ENCODE measurements around the gene BLOC1S4.
"Not testable (repeated sequence)": the region's sequence is repeated elsewhere in the genome, so short reads cannot be mapped to it uniquely, and the experiment has no call there.

Gene BLOC1S4

DNA sequence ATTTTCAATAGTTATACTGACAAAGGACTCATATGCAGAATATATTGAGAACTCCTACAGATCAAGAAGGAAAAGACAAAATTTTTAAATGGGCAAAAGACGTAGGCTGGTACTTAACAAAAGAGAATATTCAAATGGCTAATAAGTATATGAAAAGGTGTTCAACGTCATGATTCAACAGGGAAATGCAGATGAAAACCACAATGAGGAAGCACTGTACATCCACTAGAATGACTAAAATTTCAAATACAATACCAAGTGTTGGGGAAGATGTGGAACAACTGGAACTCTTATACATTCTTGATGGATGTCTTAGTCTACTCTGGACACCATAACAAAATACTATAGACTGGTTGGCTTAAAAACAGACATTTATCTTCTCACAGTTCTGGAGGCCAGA lies 5.0 kb upstream of the BLOC1S4 start:
- no peak overlapping the region for H3K4me3 ChIP-seq (ENCODE audit: low read depth, low read length)
- no peak for DNase-seq (ENCODE audit: low read depth)

DNA sequence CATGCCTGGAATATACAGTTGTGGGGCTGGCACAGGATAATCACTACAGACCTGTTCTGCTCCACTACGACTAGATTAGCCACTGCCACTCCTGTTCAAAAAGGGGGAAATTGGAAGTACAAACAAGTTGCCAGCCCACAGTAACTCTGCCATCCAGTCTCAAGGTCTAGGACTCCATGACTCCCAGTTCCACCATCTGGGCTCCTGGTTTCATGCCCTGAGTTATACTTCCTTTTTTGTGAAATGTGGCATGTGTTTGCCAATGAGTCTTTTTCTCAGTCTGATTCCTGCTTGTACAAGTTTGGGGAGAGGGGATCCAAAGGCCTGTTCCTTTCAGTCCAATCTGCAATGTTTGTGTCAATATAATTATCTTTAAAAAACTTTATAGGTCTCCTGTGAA lies 1.0 kb upstream of the BLOC1S4 start:
- DNase-seq (ENCODE audit: low read depth), result no peak

GRCh38 chr4:6715704-6716017 lies 313 bp upstream of the BLOC1S4 start:
- peak overlapping the region; percentile 74 for H3K4me3 ChIP-seq (ENCODE audit: low read depth, low read length)
- no peak for DNase-seq (ENCODE audit: low read depth)

More for the DNA sequence above, 1.0 kb upstream of the BLOC1S4 start:
- H3K4me3 ChIP-seq (ENCODE audit: low read depth, low read length), result no peak overlapping the region

- peak overlapping the region; percentile 74 for H3K4me3 ChIP-seq (ENCODE audit: low read depth, low read length)
- no peak for DNase-seq (ENCODE audit: low read depth)
Observed at GRCh38 chr4:6716958-6717655, 1.1 kb downstream of the BLOC1S4 start.

- no peak overlapping the region for H3K4me3 ChIP-seq (ENCODE audit: low read depth, low read length)
- no peak for DNase-seq (ENCODE audit: low read depth)
Observed at GRCh38 chr4:6718932-6719610, 3.1 kb downstream of the BLOC1S4 start.

- H3K4me3 ChIP-seq (ENCODE audit: low read depth, low read length), result no peak overlapping the region
- DNase-seq (ENCODE audit: low read depth), result no peak
Observed at GRCh38 chr4:6719611-6720179, 3.7 kb downstream of the BLOC1S4 start.

GRCh38 chr4:6720202-6720699 lies 4.3 kb downstream of the BLOC1S4 start:
- no peak for DNase-seq (ENCODE audit: low read depth)

DNA sequence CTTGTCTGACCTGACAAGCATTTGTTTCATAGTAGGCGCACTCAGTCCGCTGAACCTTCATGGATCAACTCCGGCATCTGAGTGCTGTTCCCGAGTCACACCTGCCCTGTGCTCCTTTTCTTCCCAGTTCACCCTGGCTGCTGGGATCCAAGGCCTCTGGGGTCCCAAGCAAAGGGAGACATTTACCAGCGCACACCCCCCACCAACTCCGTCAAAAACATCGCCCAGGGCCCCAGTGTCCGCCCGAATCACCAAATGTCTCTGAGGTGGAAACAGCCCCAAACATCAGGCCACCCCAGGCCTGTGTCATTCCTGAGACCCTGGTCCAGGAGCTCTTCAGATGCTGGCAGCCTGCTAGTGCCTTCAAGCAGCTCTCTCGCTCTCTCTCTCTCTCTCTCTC lies 5.1 kb downstream of the BLOC1S4 start:
- no peak overlapping the region for H3K4me3 ChIP-seq (ENCODE audit: low read depth, low read length)
- no peak for DNase-seq (ENCODE audit: low read depth)

More at GRCh38 chr4:6720202-6720699, 4.3 kb downstream of the BLOC1S4 start:
- H3K4me3 ChIP-seq (ENCODE audit: low read depth, low read length), result no peak overlapping the region

GRCh38 chr4:6722891-6723290 lies 6.9 kb downstream of the BLOC1S4 start:
- no peak for DNase-seq (ENCODE audit: low read depth)
- no peak overlapping the region for H3K4me3 ChIP-seq (ENCODE audit: low read depth, low read length)

DNA sequence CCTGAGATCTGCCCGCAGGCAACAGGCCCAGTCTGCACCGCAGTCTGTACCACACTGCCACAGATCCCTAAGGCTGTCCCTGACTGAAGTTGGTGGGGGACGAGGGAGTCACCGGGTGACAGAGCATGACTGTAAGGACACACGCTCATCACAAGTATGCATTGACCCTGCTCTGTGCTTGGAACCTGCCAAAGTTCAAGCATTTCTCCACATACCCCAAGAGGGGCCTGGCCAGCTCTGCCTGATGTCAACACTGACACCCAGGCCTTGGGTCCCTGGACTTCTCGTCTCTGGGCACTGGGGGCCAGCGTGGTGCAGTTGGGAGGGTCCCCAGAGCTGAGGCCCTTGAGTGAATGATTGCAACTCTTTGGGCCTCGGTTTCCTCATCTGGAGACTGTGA lies 7.9 kb downstream of the BLOC1S4 start:
- no peak for DNase-seq (ENCODE audit: low read depth)
- H3K4me3 ChIP-seq (ENCODE audit: low read depth, low read length), result no peak overlapping the region

DNA sequence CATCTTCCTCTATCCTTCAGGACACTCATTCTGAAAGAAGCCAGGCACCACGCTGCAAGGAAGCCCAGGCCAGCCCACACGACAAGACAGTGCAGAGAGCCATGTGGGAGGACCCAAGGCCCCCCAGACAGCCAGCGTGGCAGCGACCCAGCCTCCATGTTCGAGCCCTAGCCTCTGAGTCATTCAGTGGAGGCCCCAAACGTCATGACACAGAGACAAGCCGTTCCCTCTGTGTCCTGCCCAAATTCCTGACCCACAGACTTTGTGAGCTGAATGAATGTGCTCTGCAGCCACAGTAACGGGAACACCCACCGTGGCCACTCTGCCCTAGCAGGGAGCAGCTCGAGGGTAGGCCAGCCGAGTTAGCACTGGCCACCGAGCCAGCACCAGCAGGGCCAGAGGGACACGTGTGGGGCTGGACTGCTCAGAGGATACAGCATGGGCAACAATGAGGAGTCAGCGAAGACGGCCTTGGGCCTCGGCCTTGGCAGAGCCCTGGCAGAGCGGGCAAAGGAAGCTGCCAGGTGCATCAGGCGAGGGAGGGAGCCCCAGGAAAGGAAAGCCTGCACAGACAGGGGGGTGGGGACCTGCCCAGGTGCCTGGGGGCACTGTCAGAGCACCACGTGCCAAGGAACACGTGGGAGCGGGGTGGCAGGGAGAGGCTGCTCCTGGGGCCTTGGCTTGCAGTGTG lies 8.6 kb downstream of the BLOC1S4 start:
- H3K4me3 ChIP-seq (ENCODE audit: low read depth, low read length), result no peak overlapping the region
- DNase-seq (ENCODE audit: low read depth), result no peak

- not testable (repeated sequence) for DNase-seq (ENCODE audit: low read depth); H3K4me3 ChIP-seq (ENCODE audit: low read depth, low read length)
Observed at GRCh38 chr4:6725427-6725961, 9.5 kb downstream of the BLOC1S4 start.

DNA sequence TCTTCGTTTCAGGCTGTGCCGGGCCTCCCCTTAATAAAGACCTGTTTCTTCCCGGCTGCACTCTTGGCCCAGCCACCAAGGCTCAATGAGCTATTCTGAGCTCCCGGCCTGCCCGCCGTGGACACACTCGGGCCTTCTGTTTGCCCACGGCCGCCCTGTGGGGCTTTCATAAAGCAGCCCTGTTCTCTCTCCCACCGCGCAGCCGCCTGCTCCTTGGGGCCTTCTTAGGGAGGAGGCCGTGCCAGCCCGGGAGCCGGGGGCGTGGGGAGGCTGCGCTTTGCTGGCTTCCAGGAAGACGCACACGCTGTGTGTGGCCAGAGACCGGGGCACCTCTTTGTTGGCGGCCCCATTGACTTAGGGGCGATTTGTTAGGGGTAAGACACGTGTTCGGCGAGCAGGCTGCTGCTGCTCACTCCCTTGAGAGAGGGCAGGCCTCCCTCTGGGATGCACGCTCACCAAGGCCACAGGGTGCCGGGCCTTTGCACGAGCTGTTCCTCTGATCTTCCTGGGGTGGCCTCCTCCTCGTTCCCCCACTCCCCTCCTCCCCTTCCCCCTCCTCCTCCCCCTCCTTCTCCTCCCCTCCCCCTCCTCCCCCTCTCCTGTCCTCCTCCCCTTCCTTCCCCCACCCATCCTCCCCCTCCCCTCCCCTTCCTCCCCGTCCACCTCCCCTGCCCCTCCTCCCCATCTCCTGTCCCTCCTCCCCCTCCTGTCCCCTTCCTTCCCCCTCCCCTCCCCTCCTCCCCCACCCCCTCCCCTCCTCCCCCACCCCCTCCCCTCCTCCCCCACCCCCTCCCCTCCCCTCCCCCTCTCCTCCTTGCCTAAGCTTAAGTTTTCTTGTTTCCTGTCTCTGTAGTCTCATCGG lies 11.3 kb downstream of the BLOC1S4 start:
- H3K4me3 ChIP-seq (ENCODE audit: low read depth, low read length), result no peak overlapping the region
- no peak for DNase-seq (ENCODE audit: low read depth)

DNA sequence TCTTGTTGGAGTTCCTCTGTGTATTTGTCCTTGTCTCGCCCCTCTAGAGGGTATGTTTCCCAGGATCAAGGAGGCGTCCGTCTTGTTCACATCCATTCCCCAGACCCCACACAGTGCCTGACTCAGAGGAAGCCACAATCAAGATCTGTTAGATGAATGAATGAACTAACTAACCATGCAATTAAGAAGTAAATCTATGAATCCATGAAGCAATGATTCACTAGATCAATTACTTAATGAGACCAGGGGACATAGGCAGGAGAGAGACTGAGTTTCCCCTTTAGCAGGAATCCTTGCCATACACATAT lies 11.9 kb downstream of the BLOC1S4 start:
- DNase-seq (ENCODE audit: low read depth), result no peak
- no peak overlapping the region for H3K4me3 ChIP-seq (ENCODE audit: low read depth, low read length)

DNA sequence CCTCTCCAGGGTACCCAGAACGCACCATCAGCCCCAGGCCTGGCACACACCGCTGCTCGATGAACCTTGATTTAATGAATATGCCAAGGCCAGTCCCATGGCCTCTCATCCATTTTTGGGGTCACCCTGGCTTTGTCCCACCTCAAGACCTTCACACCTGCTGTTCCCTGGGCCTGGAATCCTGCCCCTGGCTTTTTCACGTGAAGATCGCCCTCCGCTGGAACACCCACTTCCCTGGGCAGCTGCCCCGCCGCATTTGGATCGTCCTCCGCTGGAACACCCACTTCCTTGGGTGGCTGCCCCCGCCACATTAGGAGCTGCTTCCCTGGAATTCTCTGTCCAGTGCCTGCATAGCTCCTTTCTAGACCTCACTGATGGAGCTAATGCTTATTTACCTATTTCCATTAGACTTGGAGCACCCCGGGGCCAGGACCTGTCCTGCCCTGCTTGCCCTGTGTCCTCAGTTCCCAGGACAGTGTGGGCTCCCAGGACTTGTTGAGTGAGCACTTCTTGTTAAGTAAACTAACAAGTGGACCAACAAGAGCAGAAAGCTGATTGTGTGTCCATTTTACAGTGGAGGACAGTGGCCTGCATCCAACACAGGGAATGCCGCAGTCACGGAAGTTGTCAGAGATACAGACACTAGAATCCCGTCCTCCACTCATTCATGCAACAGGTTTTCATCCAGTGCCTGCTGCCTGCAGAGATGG lies 12.5 kb downstream of the BLOC1S4 start:
- no peak for DNase-seq (ENCODE audit: low read depth)
- no peak overlapping the region for H3K4me3 ChIP-seq (ENCODE audit: low read depth, low read length)

- no peak overlapping the region for H3K4me3 ChIP-seq (ENCODE audit: low read depth, low read length)
- DNase-seq (ENCODE audit: low read depth), result no peak
Observed at GRCh38 chr4:6730603-6731317, 14.8 kb downstream of the BLOC1S4 start.

- no peak for DNase-seq (ENCODE audit: low read depth)
- H3K4me3 ChIP-seq (ENCODE audit: low read depth, low read length), result no peak overlapping the region
Observed at GRCh38 chr4:6731318-6731675, 15.3 kb downstream of the BLOC1S4 start.

- no peak for DNase-seq (ENCODE audit: low read depth)
- no peak overlapping the region for H3K4me3 ChIP-seq (ENCODE audit: low read depth, low read length)
Observed at GRCh38 chr4:6731780-6732179, 15.8 kb downstream of the BLOC1S4 start.

Measured in skeletal muscle cell (primary cell).